Astrocyte (in vitro differentiated cells and primary cell): ENCODE results near the gene RBM20. TPM values are rescaled to one million over a fixed set of nuclear protein-coding genes. Genes with fewer than 3 reads are reported as not detected.

ENCODE experiments used
- DNase-seq: peaks from one replicate; pipeline ENCODE4 v3.0.0-alpha.2; 2010; ENCODE audit warnings: low read depth
- FAIRE-seq: peaks from 2 replicates; lab custom pipeline; 2011; peaks lifted over from hg19 to GRCh38; lab: Jason Lieb, UNC
- H2AFZ ChIP-seq: 2 replicates; pipeline ENCODE4 v1.6.0; 2012; ENCODE audit warnings: low read depth, low read length, inconsistent platforms
- H3K27ac ChIP-seq: 2 replicates; pipeline ENCODE4 v1.5.1; 2011; ENCODE audit warnings: low read depth, low read length, inconsistent platforms
- H3K27me3 ChIP-seq: 2 replicates; pipeline ENCODE4 v1.6.0; 2011; ENCODE audit warnings: low read length, inconsistent platforms; ENCODE audit not compliant: insufficient read depth
- H3K36me3 ChIP-seq: 2 replicates; pipeline ENCODE4 v1.5.1; 2011; ENCODE audit warnings: low read length, inconsistent platforms; ENCODE audit not compliant: insufficient read depth
- H3K4me1 ChIP-seq: 2 replicates; pipeline ENCODE4 v1.5.1; 2011; ENCODE audit warnings: low read length, inconsistent platforms; ENCODE audit not compliant: insufficient read depth
- H3K4me2 ChIP-seq: 2 replicates; pipeline ENCODE4 v1.6.0; 2012; ENCODE audit warnings: low read length, inconsistent platforms
- H3K4me3 ChIP-seq: 2 replicates; pipeline ENCODE4 v1.5.1; 2011; ENCODE audit warnings: low read depth, mild to moderate bottlenecking, low read length, inconsistent platforms; ENCODE audit not compliant: insufficient read depth
- H3K79me2 ChIP-seq: 2 replicates; pipeline ENCODE4 v1.6.0; 2012; ENCODE audit warnings: mild to moderate bottlenecking, low read length, inconsistent platforms; ENCODE audit not compliant: insufficient read depth
- H3K9ac ChIP-seq: 2 replicates; pipeline ENCODE4 v1.6.0; 2012; ENCODE audit warnings: mild to moderate bottlenecking, low read length, inconsistent platforms
- H3K9me3 ChIP-seq: 2 replicates; pipeline ENCODE4 v1.5.1; 2012; ENCODE audit warnings: low read depth, mild to moderate bottlenecking, low read length, inconsistent platforms; ENCODE audit not compliant: insufficient read depth
- H4K20me1 ChIP-seq: 2 replicates; pipeline ENCODE4 v1.6.0; 2012; ENCODE audit warnings: low read length, inconsistent platforms; ENCODE audit not compliant: insufficient read depth
- H3K27ac Mint-ChIP-seq: one replicate; pipeline ENCODE4 v1.8.0; 2021; ENCODE audit warnings: mild to moderate bottlenecking, mixed read lengths; ENCODE audit not compliant: unreplicated experiment
- H3K27me3 Mint-ChIP-seq: one replicate; pipeline ENCODE4 v1.8.0; 2021; ENCODE audit warnings: low read depth, mixed read lengths; ENCODE audit not compliant: unreplicated experiment
- H3K36me3 Mint-ChIP-seq: one replicate; pipeline ENCODE4 v1.8.0; 2021; ENCODE audit warnings: low read depth, mixed read lengths; ENCODE audit not compliant: unreplicated experiment
- H3K4me1 Mint-ChIP-seq: one replicate; pipeline ENCODE4 v1.8.0; 2021; ENCODE audit warnings: low read depth, mixed read lengths; ENCODE audit not compliant: unreplicated experiment
- H3K4me3 Mint-ChIP-seq: one replicate; pipeline ENCODE4 v1.8.0; 2021; ENCODE audit warnings: mild to moderate bottlenecking, moderate library complexity, mixed read lengths; ENCODE audit not compliant: unreplicated experiment
- H3K9me3 Mint-ChIP-seq: one replicate; pipeline ENCODE4 v1.8.0; 2021; ENCODE audit warnings: mild to moderate bottlenecking, mixed read lengths; ENCODE audit not compliant: unreplicated experiment
- CTCF ChIP-seq: IDR thresholded peaks from 2 replicates; pipeline ENCODE4 v1.5.1; 2011; ENCODE audit warnings: low read depth, mild to moderate bottlenecking, inconsistent platforms, low read length, moderate library complexity; ENCODE audit not compliant: insufficient read depth
- EZH2 ChIP-seq: IDR thresholded peaks from 2 replicates; pipeline ENCODE4 v1.6.1; 2012; ENCODE audit warnings: mild to moderate bottlenecking, low read length, inconsistent platforms; ENCODE audit not compliant: insufficient read depth
- total RNA-seq: library from RNA; stranded (reverse); gene quantifications from 2 replicates; pipeline ENCODE4 v1.2.1, GENCODE V29; 2021

Gene RBM20
- total RNA-seq, 1 donor from 2014 or later = 1.5 TPM

GRCh38 chr10:110625951-110626855, 17.9 kb upstream of the RBM20 start:
- no peak overlapping the region for H3K27ac ChIP-seq
- DNase-seq = no peak
- no peak overlapping the region for H3K27ac Mint-ChIP-seq
- H3K4me1 Mint-ChIP-seq = peaks cover 13% of the 10 kb centered on the region
- H3K9me3 ChIP-seq = no peaks in the 10 kb centered on the region
- H3K27me3 ChIP-seq = no peaks in the 10 kb centered on the region
- TF ChIP-seq EZH2 (no peak), CTCF (no peak)
- no peaks in the 10 kb centered on the region for H3K79me2 ChIP-seq
- H2AFZ ChIP-seq = no peak overlapping the region
- no peaks in the 10 kb centered on the region for H3K36me3 Mint-ChIP-seq
- no peak overlapping the region for H3K9ac ChIP-seq
- no peaks in the 10 kb centered on the region for H3K36me3 ChIP-seq
- FAIRE-seq = no peak
- peaks cover 12% of the 10 kb centered on the region for H3K4me1 ChIP-seq
- no peak overlapping the region for H3K4me2 ChIP-seq
- no peak overlapping the region for H3K4me3 ChIP-seq
- H4K20me1 ChIP-seq = no peaks in the 10 kb centered on the region
- H3K4me3 Mint-ChIP-seq = no peak overlapping the region
- H3K27me3 Mint-ChIP-seq = peaks cover 11% of the 10 kb centered on the region
- peaks cover 1% of the 10 kb centered on the region for H3K9me3 Mint-ChIP-seq

- H3K27me3 Mint-ChIP-seq = peaks cover 11% of the 10 kb centered on the region
- no peak overlapping the region for H3K4me3 Mint-ChIP-seq
- H3K9me3 ChIP-seq = no peaks in the 10 kb centered on the region
- no peaks in the 10 kb centered on the region for H3K36me3 ChIP-seq
- no peaks in the 10 kb centered on the region for H3K27me3 ChIP-seq
- H3K79me2 ChIP-seq = no peaks in the 10 kb centered on the region
- H4K20me1 ChIP-seq = no peaks in the 10 kb centered on the region
- no peak overlapping the region for H3K27ac ChIP-seq
- H3K9me3 Mint-ChIP-seq = peaks cover 1% of the 10 kb centered on the region
- TF ChIP-seq CTCF (no peak), EZH2 (no peak)
- peaks cover 12% of the 10 kb centered on the region for H3K4me1 ChIP-seq
- H3K9ac ChIP-seq = no peak overlapping the region
- no peak overlapping the region for H3K4me3 ChIP-seq
- H3K27ac Mint-ChIP-seq = no peak overlapping the region
- peaks cover 13% of the 10 kb centered on the region for H3K4me1 Mint-ChIP-seq
- no peak overlapping the region for H3K4me2 ChIP-seq
- DNase-seq (no peak), FAIRE-seq (no peak)
- no peaks in the 10 kb centered on the region for H3K36me3 Mint-ChIP-seq
- H2AFZ ChIP-seq = no peak overlapping the region
Observed at GRCh38 chr10:110628161-110628560, 16.0 kb upstream of the RBM20 start.
